ENCODE measurements around the gene CCDC88A. TPM values are rescaled to one million over a fixed set of nuclear protein-coding genes. Genes with fewer than 3 reads are reported as not detected.

Gene CCDC88A
- total and polyA plus RNA-seq, 2 experiments from 2014 or later: 12.2 to 31.0 TPM

- no peaks in the 10 kb centered on the region for H3K27me3 ChIP-seq
- H3K4me2 ChIP-seq: no peak overlapping the region
- H4K20me1 ChIP-seq (ENCODE audit: insufficient read depth, poor library complexity, severe bottlenecking): no peaks in the 10 kb centered on the region
- H2AFZ ChIP-seq: no peak overlapping the region
- H3K27ac ChIP-seq: no peak overlapping the region
- no peaks in the 10 kb centered on the region for H3K9me3 ChIP-seq (ENCODE audit: low read depth)
- H3K9me2 ChIP-seq (replicated peaks; ENCODE audit: insufficient read depth): no peaks in the 10 kb centered on the region
- H3K79me2 ChIP-seq: no peaks in the 10 kb centered on the region
- no peak for DNase-seq (ENCODE audit: low spot score)
- no peak overlapping the region for H3K4me3 ChIP-seq
- no peaks in the 10 kb centered on the region for H3K36me3 ChIP-seq (replicated peaks; ENCODE audit: insufficient read depth, low read depth)
- WGBS (ENCODE audit: low lambda C conversion rate, missing lambda C conversion rate): 95% methylated on average over 11 of the region's 11 CpGs
- H3K4me1 ChIP-seq (ENCODE audit: insufficient read depth): no peaks in the 10 kb centered on the region
- no peak for TF ChIP-seq EZH2 (IDR thresholded peaks at IDR 0.05; ENCODE audit: borderline replicate concordance)
- TF ChIP-seq CTCF (IDR thresholded peaks at IDR 0.05; ENCODE audit: poor library complexity): no peak
- TF ChIP-seq EZH2phosphoT487 (IDR thresholded peaks at IDR 0.05; ENCODE audit: low read depth, severe bottlenecking, unreplicated experiment): no peak
Measured at GRCh38 chr2:55459714-55460274, 40.1 kb upstream of the CCDC88A start.

- no peaks in the 10 kb centered on the region for H3K9me2 ChIP-seq (replicated peaks; ENCODE audit: insufficient read depth)
- H3K4me2 ChIP-seq: no peak overlapping the region
- no peaks in the 10 kb centered on the region for H3K9me3 ChIP-seq (ENCODE audit: low read depth)
- no peaks in the 10 kb centered on the region for H3K27me3 ChIP-seq
- no peaks in the 10 kb centered on the region for H3K79me2 ChIP-seq
- DNase-seq (ENCODE audit: low spot score): no peak
- TF ChIP-seq EZH2 (IDR thresholded peaks at IDR 0.05; ENCODE audit: borderline replicate concordance): no peak
- TF ChIP-seq EZH2phosphoT487 (IDR thresholded peaks at IDR 0.05; ENCODE audit: low read depth, severe bottlenecking, unreplicated experiment): no peak
- no peak for TF ChIP-seq CTCF (IDR thresholded peaks at IDR 0.05; ENCODE audit: poor library complexity)
- H3K4me1 ChIP-seq (ENCODE audit: insufficient read depth): no peaks in the 10 kb centered on the region
- H3K27ac ChIP-seq: no peak overlapping the region
- 87% methylated on average over 3 of the region's 3 CpGs for WGBS (ENCODE audit: low lambda C conversion rate, missing lambda C conversion rate)
- no peak overlapping the region for H2AFZ ChIP-seq
- H3K4me3 ChIP-seq: no peak overlapping the region
- H4K20me1 ChIP-seq (ENCODE audit: insufficient read depth, poor library complexity, severe bottlenecking): no peaks in the 10 kb centered on the region
- H3K36me3 ChIP-seq (replicated peaks; ENCODE audit: insufficient read depth, low read depth): no peaks in the 10 kb centered on the region
Measured at GRCh38 chr2:55459279-55459678, 39.6 kb upstream of the CCDC88A start.

GRCh38 chr2:55454121-55454520, 34.5 kb upstream of the CCDC88A start:
- Histone ChIP-seq H2AFZ (no peak overlapping the region), H3K79me2 (no peaks in the 10 kb centered on the region), H3K27ac (no peak overlapping the region), H3K9me3 (ENCODE audit: low read depth) (no peaks in the 10 kb centered on the region), H3K27me3 (no peaks in the 10 kb centered on the region), H3K4me2 (no peak overlapping the region), H3K9me2 (replicated peaks; ENCODE audit: insufficient read depth) (no peaks in the 10 kb centered on the region), H3K4me3 (no peak overlapping the region), H3K4me1 (ENCODE audit: insufficient read depth) (no peaks in the 10 kb centered on the region), H3K36me3 (replicated peaks; ENCODE audit: insufficient read depth, low read depth) (no peaks in the 10 kb centered on the region), H4K20me1 (ENCODE audit: insufficient read depth, poor library complexity, severe bottlenecking) (no peaks in the 10 kb centered on the region)
- DNase-seq (ENCODE audit: low spot score): no peak
- no peak for TF ChIP-seq CTCF (IDR thresholded peaks at IDR 0.05; ENCODE audit: poor library complexity)
- no peak for TF ChIP-seq EZH2 (IDR thresholded peaks at IDR 0.05; ENCODE audit: borderline replicate concordance)
- TF ChIP-seq EZH2phosphoT487 (IDR thresholded peaks at IDR 0.05; ENCODE audit: low read depth, severe bottlenecking, unreplicated experiment): no peak
- WGBS (ENCODE audit: low lambda C conversion rate, missing lambda C conversion rate): 90% methylated on average over 5 of the region's 5 CpGs

Data from hepatocyte (in vitro differentiated cells).